AG04450 (cell line): ENCODE data around the gene PPP3CA. TPM values are rescaled to one million over a fixed set of nuclear protein-coding genes. Genes with fewer than 3 reads are reported as not detected.

Source experiments
- CTCF ChIA-PET: fragments of 300-600, 350-600 bp; formaldehyde crosslinking; extraction: SDS; loops from one replicate; lab custom pipeline; 2022; ENCODE audit warnings: antibody characterized with exemption, inconsistent platforms; lab: Charles Lee
- POLR2A ChIA-PET: fragments of 350-600 bp; formaldehyde crosslinking; extraction: SDS; loops from one replicate; lab custom pipeline; 2021; ENCODE audit warnings: antibody characterized with exemption, inconsistent platforms; lab: Yijun Ruan, JAX
- DNase-seq: peaks from one replicate; pipeline ENCODE4 v3.0.0-alpha.2; 2011; ENCODE audit warnings: low read depth, low spot score
- H3K27ac ChIP-seq: one replicate; pipeline ENCODE4 v1.5.1; 2012; ENCODE audit warnings: low read depth, low read length, control low read depth
- H3K27me3 ChIP-seq: one replicate; pipeline ENCODE4 v1.6.0; 2012; ENCODE audit warnings: low read length; ENCODE audit not compliant: control insufficient read depth, insufficient read depth
- H3K4me3 ChIP-seq: 2 replicates; pipeline ENCODE4 v1.5.1; 2011; ENCODE audit warnings: mild to moderate bottlenecking, low read depth, low read length, control low read depth
- H3K9me3 ChIP-seq: 2 replicates; pipeline ENCODE4 v1.5.1; 2012; ENCODE audit warnings: low read length; ENCODE audit not compliant: control insufficient read depth, insufficient read depth
- CTCF ChIP-seq: IDR thresholded peaks from 2 replicates; pipeline ENCODE4 v1.5.1; 2011; ENCODE audit warnings: low read depth, low read length, control low read depth, inconsistent platforms
- polyA plus RNA-seq: library from polyadenylated mRNA; depleted of rRNA; stranded (reverse); fragments of >200 nt; gene quantifications from 2 replicates; pipeline ENCODE4 v1.2.3, GENCODE V29; 2011

Gene PPP3CA
- polyA plus RNA-seq, 1 experiment, result 38.7 TPM

- Histone ChIP-seq H3K9me3 (no peaks in the 10 kb centered on the region), H3K4me3 (no peak overlapping the region), H3K27me3 (no peaks in the 10 kb centered on the region), H3K27ac (no peak overlapping the region)
- no peak for DNase-seq
- no peak for TF ChIP-seq CTCF
- CTCF ChIA-PET, result no interaction called here
- POLR2A ChIA-PET, result interaction anchor here (0.7 kb wide), 1 partner anchor 62 kb away, joined by 3 read pairs; no protein-coding TSS in a partner anchor
These were observed 66.3 kb downstream of the PPP3CA start for GRCh38 chr4:101280866-101281600.

GRCh38 chr4:101279377-101279871, 67.9 kb downstream of the PPP3CA start:
- DNase-seq, result peak; percentile 86
- ChIA-PET CTCF (no interaction called here), POLR2A (no interaction called here)
- H3K27ac ChIP-seq, result no peak overlapping the region
- no peaks in the 10 kb centered on the region for H3K27me3 ChIP-seq
- no peaks in the 10 kb centered on the region for H3K9me3 ChIP-seq
- no peak overlapping the region for H3K4me3 ChIP-seq
- TF ChIP-seq CTCF, result no peak

- H3K4me3 ChIP-seq, result no peak overlapping the region
- H3K27ac ChIP-seq, result no peak overlapping the region
- no peaks in the 10 kb centered on the region for H3K27me3 ChIP-seq
- POLR2A ChIA-PET, result interaction anchor here (0.7 kb wide), 1 partner anchor 69 kb away, joined by 11 read pairs; no protein-coding TSS in a partner anchor
- TF ChIP-seq CTCF, result no peak
- DNase-seq, result peak; percentile 18
- CTCF ChIA-PET, result interaction anchor here (0.6 kb wide), 2 partner anchors 22 to 778 kb away, joined by 5 to 6 read pairs; no protein-coding TSS in a partner anchor
- H3K9me3 ChIP-seq, result no peaks in the 10 kb centered on the region
These were observed 69.7 kb downstream of the PPP3CA start for GRCh38 chr4:101277671-101278070.

- H3K27me3 ChIP-seq, result no peaks in the 10 kb centered on the region
- ChIA-PET CTCF (no interaction called here), POLR2A (no interaction called here)
- TF ChIP-seq CTCF, result no peak
- H3K4me3 ChIP-seq, result no peak overlapping the region
- H3K9me3 ChIP-seq, result no peaks in the 10 kb centered on the region
- no peak overlapping the region for H3K27ac ChIP-seq
- no peak for DNase-seq
These were observed 70.7 kb downstream of the PPP3CA start for GRCh38 chr4:101276661-101277060.
